Heart right ventricle (tissue), 16 donors: ENCODE results near the gene KIF14. TPM values are rescaled to one million over a fixed set of nuclear protein-coding genes. Genes with fewer than 3 reads are reported as not detected.

Source experiments
- ATAC-seq, 8 donors: fragments of 200-7000 bp; cut with Tn5 transposase; one replicate each; pipeline ENCODE4 v1.9.1; 2020; ENCODE audit warnings: mild to moderate bottlenecking in 8 of 8, moderate library complexity in 8 of 8, moderate number of reproducible peaks in 1 of 8
- DNase-seq, 2 donors: peaks; one replicate each; pipeline ENCODE4 v3.0.0-alpha.2; 2020
- H3K27ac ChIP-seq, 10 donors: fragments of 200-600 bp; sonication (generic) in 2 of 10; one replicate each; pipeline versions ENCODE4 v1.5.0 to v1.8.0; 2020 to 2022; ENCODE audit warnings: mild to moderate bottlenecking in 3 of 10
- H3K27me3 ChIP-seq, 7 donors: fragments of 200-600 bp; one replicate each; pipeline ENCODE4 v1.8.0; 2021 to 2022; ENCODE audit warnings: mild to moderate bottlenecking in 2 of 7
- H3K36me3 ChIP-seq, 9 donors: fragments of 200-600 bp; sonication (generic) in 1 of 9; one replicate each; pipeline versions ENCODE4 v1.5.0 to v1.8.0; 2020 to 2022; ENCODE audit warnings: mild to moderate bottlenecking in 2 of 9
- H3K4me1 ChIP-seq, 9 donors: fragments of 200-600 bp; sonication (generic) in 1 of 9; one replicate each; pipeline versions ENCODE4 v1.5.0 to v1.8.0; 2020 to 2022; ENCODE audit warnings: mild to moderate bottlenecking in 4 of 9
- H3K4me3 ChIP-seq, 10 donors: fragments of 200-600 bp; sonication (generic) in 2 of 10; one replicate each; pipeline versions ENCODE4 v1.5.0 to v1.8.0; 2020 to 2022; ENCODE audit warnings: mild to moderate bottlenecking in 7 of 10, moderate library complexity in 2 of 10
- H3K9me3 ChIP-seq, 11 donors: fragments of 200-600 bp in 10 of 11; sonication (generic) in 2 of 11; one replicate each; pipeline versions ENCODE4 v1.5.0 to v1.8.0; 2013 to 2022; ENCODE audit warnings: mild to moderate bottlenecking in 2 of 11, control low read depth in 1 of 11, moderate library complexity in 1 of 11
- WGBS, 2 donors: extraction: QIAGEN DNeasy Blood & Tissue Kit; methylation state at CpG; one replicate each; pipeline ENCODE4 v1.1.7; 2013; ENCODE audit warnings: inconsistent platforms in 1 of 2; 5-methylcytosine and 5-hydroxymethylcytosine counted together
- intact Hi-C, 10 donors: fragments of 100-400 bp; cut with DNase I; formaldehyde crosslinking; loops; one replicate each; pipeline versions ENCODE4 v1.11.1 to v1.14.2; 2022
- polyA plus RNA-seq, 2 donors: library from polyadenylated mRNA; stranded (reverse); fragments of 200-250 nt; gene quantifications; one replicate each; pipeline ENCODE4 v1.2.3, GENCODE V29; 2013
- total RNA-seq, 10 donors: library from RNA; stranded (reverse); fragmentation: NEBNext Ultra II Directional in 3 of 10; extraction: Animal tissue kit (Norgen Biotek cat#: 25700) in 3 of 10; gene quantifications; one replicate each; pipeline versions ENCODE4 v1.2.1 to v1.2.4, GENCODE V29; 2021 to 2023
- TF ChIP-seq, protein P1 (sequence below), 9 donors: fragments of 200-600 bp; sonication (generic) in 2 of 9; IDR thresholded peaks; one replicate each; pipeline versions ENCODE4 v1.5.0 to v1.8.0; 2021 to 2022; ENCODE audit warnings: antibody characterized with exemption in 9 of 9, mild to moderate bottlenecking in 5 of 9, moderate library complexity in 1 of 9
- donor health status: Arrhythmogenic right ventricular cardiomyopathy.
- donor health status: ischemic (EF 13 %, LVEDD 7.1; RV severe dilation, severe dysfunction).
- donor health status: healthy with polysubstance abuse.
- donor health status: DM: no; HTN: yes; CAD: no.
- donor health status: DM: no; HTN: no; CAD: no.
- donor health status: ischemic (EF 25% LVEDD 6.9; RV normal size, moderate dysfunction).
- donor health status: ischemic (EF 25% LVEDD 5.7; RV mildly dilated, moderate dysfunction).
- donor health status: healthy.
- donor health status: DM: yes; HTN: yes; CAD: no.
- donor health status: Ischemic cardiomyopathy.
- donor health status: ischemic (EF 35%, LVEDD 5.7; RV mildly dilated, moderate dysfunction).
- donor health status: nonischemic (EF 11% LVEDD 7.7; RV severe dilation, severe dysfunction).
- donor health status: DM: yes; HTN: yes; CAD: no.
- donor health status: PGD.
- donor health status: ischemic (EF 29% LVEDD 5.4; RV normal size, mild dysfunction).
- donor health status: nonischemic (EF 23%, LVEDD 6.1; RV moderate dilation, normal function).

Gene KIF14
- total and polyA plus RNA-seq, 12 donors, result under 0.01 to 1.3 (median 0.05) TPM; not detected in 2

DNA sequence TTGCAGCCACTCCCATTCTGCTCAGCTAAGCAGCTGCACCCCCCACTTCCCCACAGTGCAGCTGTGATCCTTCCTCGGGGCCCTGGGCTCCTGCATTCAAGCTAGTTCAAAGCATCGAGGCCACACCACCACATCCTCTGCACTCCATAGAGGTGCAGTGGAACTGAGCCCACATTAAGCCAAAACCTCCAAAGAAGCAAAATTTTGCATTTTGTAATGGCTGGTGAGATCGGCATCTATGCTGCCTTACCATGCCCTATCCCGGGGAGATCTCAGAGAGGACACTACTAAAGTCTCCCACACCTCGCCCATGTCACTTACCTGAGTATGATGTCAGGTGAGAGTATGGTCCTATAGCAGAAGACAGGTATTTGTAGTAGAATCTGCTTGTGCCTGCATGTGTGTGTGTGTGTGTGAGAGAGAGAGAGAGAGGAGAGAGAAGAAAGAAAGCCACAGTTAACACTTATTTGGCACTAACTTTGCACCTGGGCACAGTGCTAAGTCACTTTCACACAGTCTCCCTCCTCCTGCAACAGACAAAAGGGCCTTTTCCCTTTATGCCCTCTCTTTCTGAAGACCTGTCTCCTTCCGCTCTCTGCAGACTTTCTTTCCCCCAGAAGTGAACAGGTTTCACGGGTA is 89.8 kb downstream of the KIF14 start:
- DNase-seq (no peak), ATAC-seq (no peak)
- no peak overlapping the region for H3K4me3 ChIP-seq
- peaks cover 0 to 6% (median 0%) of the 10 kb centered on the region in 9 donors for H3K4me1 ChIP-seq
- WGBS, 2 donors, result 57 to 59% methylated on average over 7 of the region's 7 CpGs
- TF ChIP-seq, protein P1, sequence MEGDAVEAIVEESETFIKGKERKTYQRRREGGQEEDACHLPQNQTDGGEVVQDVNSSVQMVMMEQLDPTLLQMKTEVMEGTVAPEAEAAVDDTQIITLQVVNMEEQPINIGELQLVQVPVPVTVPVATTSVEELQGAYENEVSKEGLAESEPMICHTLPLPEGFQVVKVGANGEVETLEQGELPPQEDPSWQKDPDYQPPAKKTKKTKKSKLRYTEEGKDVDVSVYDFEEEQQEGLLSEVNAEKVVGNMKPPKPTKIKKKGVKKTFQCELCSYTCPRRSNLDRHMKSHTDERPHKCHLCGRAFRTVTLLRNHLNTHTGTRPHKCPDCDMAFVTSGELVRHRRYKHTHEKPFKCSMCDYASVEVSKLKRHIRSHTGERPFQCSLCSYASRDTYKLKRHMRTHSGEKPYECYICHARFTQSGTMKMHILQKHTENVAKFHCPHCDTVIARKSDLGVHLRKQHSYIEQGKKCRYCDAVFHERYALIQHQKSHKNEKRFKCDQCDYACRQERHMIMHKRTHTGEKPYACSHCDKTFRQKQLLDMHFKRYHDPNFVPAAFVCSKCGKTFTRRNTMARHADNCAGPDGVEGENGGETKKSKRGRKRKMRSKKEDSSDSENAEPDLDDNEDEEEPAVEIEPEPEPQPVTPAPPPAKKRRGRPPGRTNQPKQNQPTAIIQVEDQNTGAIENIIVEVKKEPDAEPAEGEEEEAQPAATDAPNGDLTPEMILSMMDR (IDR thresholded peaks at IDR 0.05), result no peak
- intact Hi-C loops, result no loop called here
- H3K9me3 ChIP-seq, result no peaks in the 10 kb centered on the region
- no peaks in the 10 kb centered on the region for H3K36me3 ChIP-seq
- H3K27me3 ChIP-seq, result peaks cover 0 to 15% (median 0%) of the 10 kb centered on the region in 7 donors
- no peak overlapping the region for H3K27ac ChIP-seq

DNA sequence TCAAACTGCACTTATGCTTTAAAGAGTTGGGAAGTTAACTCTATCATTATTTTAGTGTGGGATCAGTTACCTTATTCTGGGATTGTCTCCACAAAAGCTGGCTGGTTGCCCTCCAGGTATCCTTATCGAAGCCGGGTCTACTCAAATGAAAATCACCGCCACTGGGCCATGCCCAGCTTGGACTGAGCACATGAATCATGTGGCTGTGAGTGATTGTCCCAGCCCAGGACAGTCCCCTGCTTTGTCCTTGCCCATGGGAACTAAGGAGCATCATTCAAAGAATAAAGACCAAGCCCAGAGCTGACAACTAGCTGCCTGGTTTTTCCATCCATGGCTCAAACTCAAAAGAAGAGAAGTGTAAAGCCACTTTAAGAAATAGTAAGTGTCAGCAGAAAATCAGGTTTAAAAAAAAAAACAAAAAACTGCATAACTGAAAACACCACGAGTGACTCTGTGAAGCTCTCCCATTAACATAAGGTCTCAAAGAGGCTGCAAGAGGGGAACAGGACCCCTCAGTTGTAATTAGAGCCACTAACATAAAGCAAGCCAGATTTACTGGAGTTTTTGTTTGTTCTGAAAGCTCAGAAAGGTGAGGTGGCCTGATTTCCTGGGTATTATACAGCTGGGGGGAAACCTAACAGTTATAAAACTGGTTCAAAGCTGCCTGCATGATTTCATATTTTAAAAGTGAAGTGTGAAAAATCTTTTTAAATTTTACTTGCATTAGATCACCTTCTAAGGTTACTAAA is 91.5 kb downstream of the KIF14 start:
- H3K4me1 ChIP-seq, result peaks cover 0 to 13% (median 0%) of the 10 kb centered on the region in 9 donors
- H3K27ac ChIP-seq, result no peak overlapping the region
- no peaks in the 10 kb centered on the region for H3K36me3 ChIP-seq
- no peaks in the 10 kb centered on the region for H3K9me3 ChIP-seq
- H3K27me3 ChIP-seq, result peaks cover 0 to 10% (median 0%) of the 10 kb centered on the region in 7 donors
- DNase-seq (no peak), ATAC-seq (no peak)
- 71 to 76% methylated on average over 4 of the region's 4 CpGs for WGBS, 2 donors
- intact Hi-C loops, result no loop called here
- no peak overlapping the region for H3K4me3 ChIP-seq
- TF ChIP-seq, protein P1 (IDR thresholded peaks at IDR 0.05), result no peak

DNA sequence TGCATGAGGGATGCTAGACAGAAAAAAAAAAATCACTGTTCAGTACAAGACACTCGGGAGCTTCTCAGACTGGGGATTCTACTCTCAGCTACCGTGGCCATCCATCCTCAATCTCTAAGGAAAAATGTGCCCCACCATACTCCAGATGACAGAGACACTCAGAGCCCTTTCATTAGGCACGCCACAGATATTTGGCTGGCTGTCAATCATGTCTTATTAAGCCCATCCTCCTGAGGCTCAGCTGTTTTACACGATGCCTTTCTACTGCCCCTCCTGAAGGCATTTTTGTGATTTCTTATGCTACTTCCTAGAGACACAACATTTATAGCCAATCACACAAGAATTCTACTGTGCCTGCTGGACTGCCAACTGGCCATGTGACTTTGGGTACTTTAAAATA is 92.9 kb downstream of the KIF14 start:
- TF ChIP-seq, protein P1 (IDR thresholded peaks at IDR 0.05), result no peak
- Histone ChIP-seq H3K27ac (no peak overlapping the region), H3K9me3 (no peaks in the 10 kb centered on the region), H3K4me3 (no peak overlapping the region), H3K4me1 (peaks cover 0 to 13% (median 0%) of the 10 kb centered on the region in 9 donors), H3K27me3 (peaks cover 0 to 13% (median 0%) of the 10 kb centered on the region in 7 donors), H3K36me3 (no peaks in the 10 kb centered on the region)
- intact Hi-C loops, result no loop called here
- 86 to 89% methylated on average over 4 of the region's 4 CpGs for WGBS, 2 donors
- ATAC-seq (no peak), DNase-seq (no peak)

DNA sequence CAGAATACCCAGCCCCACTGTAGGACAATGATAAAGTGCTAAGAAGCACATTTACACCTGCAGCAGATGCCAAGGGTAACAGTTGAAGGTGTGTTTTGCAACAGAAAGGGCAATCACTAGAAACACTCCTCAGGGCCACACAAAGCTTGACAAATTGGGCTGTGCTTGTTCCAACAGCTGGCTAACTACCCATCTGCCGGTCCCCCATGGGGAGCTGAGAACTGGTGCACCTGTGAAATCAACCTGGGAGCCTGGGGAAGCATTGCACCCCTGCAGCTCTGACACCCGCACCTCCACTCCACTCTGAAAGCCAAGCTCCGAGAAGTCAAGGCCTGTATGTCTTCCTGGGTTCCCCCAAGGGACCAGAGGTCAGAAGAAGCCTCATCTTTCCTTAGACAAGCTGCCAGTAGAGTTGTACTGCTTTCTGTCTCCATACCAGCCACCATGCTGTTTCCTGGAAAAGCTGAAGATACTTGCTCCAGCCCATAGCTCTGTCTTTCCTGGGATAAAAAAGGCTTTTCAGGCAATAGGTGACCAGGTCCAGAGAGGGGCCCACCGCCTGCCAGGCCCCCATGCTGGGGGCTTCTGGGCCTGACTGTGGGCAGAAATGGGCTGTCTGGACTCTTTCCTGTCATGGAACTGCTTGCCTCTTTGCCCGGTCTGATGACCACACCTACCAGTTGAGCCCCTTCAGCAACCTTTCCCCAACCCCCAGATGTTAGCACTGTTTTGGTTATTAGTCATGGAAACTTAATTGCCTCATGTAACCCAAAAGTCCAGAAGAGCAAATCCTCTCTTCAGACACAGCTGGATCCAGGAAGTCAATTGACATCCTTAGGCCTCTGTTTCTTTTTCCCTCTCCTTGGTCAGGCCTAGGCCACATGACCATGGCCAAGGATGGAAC is 93.6 kb downstream of the KIF14 start:
- DNase-seq, result no peak
- no peak for ATAC-seq
- no peaks in the 10 kb centered on the region for H3K36me3 ChIP-seq
- TF ChIP-seq, protein P1 (IDR thresholded peaks at IDR 0.05), result no peak
- H3K27ac ChIP-seq, result no peak overlapping the region
- H3K9me3 ChIP-seq, result no peaks in the 10 kb centered on the region
- H3K4me3 ChIP-seq, result no peak overlapping the region
- H3K27me3 ChIP-seq, result peaks cover 0 to 7% (median 0%) of the 10 kb centered on the region in 7 donors
- WGBS, 2 donors, result 86 to 88% methylated on average over 5 of the region's 5 CpGs
- intact Hi-C loops, result no loop called here
- peaks cover 0 to 13% (median 0%) of the 10 kb centered on the region in 9 donors for H3K4me1 ChIP-seq
